Measurements from ENCODE around the gene EOMES.

GRCh38 chr3:27686642-27687041 lies 35.5 kb downstream of the EOMES start:
- TF ChIP-seq CTCF (IDR thresholded peaks at IDR 0.05; ENCODE audit: low read depth, low read length, poor library complexity, severe bottlenecking) (no peak), EZH2phosphoT487 (IDR thresholded peaks at IDR 0.05; ENCODE audit: borderline replicate concordance, low read length) (no peak)

Data from DOHH2 (cell line).